Cardiac muscle cell (in vitro differentiated cells and primary cell): ENCODE results near the gene GAMT. TPM values are rescaled to one million over a fixed set of nuclear protein-coding genes. Genes with fewer than 3 reads are reported as not detected.
"Not testable (repeated sequence)": the region's sequence is repeated elsewhere in the genome, so short reads cannot be mapped to it uniquely, and the experiment has no call there.

ENCODE experiments used
- DNase-seq, 2 donors: peaks; one replicate each; pipeline versions ENCODE4 v3.0.0 to v3.0.0-alpha.2; 2010 to 2017; ENCODE audit warnings: low read depth in 1 of 2, low spot score in 1 of 2
- H3K27ac ChIP-seq: fragments of 200-600 bp; sonication (generic); 2 replicates; pipeline ENCODE4 v1.5.1; 2016
- H3K27me3 ChIP-seq: fragments of 200-600 bp; sonication (generic); 2 replicates; pipeline ENCODE4 v1.6.0; 2016; ENCODE audit warnings: control low read depth
- H3K36me3 ChIP-seq: fragments of 200-600 bp; sonication (generic); 2 replicates; pipeline ENCODE4 v1.5.1; 2016; ENCODE audit warnings: control low read depth
- H3K4me1 ChIP-seq: fragments of 200-600 bp; sonication (generic); 2 replicates; pipeline ENCODE4 v1.8.1; 2017; ENCODE audit warnings: low read depth, mild to moderate bottlenecking, mixed run types
- H3K4me3 ChIP-seq: fragments of 200-600 bp; sonication (generic); 2 replicates; pipeline ENCODE4 v1.5.1; 2016; ENCODE audit warnings: mild to moderate bottlenecking
- H3K9me3 ChIP-seq: fragments of 200-600 bp; sonication (generic); 2 replicates; pipeline ENCODE4 v1.5.1; 2017; ENCODE audit warnings: low read depth, mild to moderate bottlenecking, control low read depth
- CTCF ChIP-seq: IDR thresholded peaks from 2 replicates; pipeline ENCODE4 v1.5.1; 2012; ENCODE audit warnings: low read depth, mild to moderate bottlenecking, low read length
- polyA plus RNA-seq: library from polyadenylated mRNA; unstranded; fragments of >200 nt; fragmentation: Nextera tagmentation; extraction: Ambion mirVana; gene quantifications from 2 replicates; pipeline ENCODE4 v1.2.1, GENCODE V29; 2016
- total RNA-seq: library from RNA; depleted of rRNA; stranded (reverse); fragments of >200 nt; gene quantifications from 2 replicates; pipeline ENCODE4 v1.2.3, GENCODE V29; 2016

GAMT gene
- total and polyA plus RNA-seq, 2 experiments from 2014 or later, result 180 to 231 TPM

- Histone ChIP-seq H3K27me3 (no peaks in the 10 kb centered on the region), H3K27ac (peak overlapping the region; percentile 28), H3K4me1 (peaks cover 4% of the 10 kb centered on the region), H3K4me3 (no peak overlapping the region), H3K9me3 (no peaks in the 10 kb centered on the region), H3K36me3 (peaks cover 27% of the 10 kb centered on the region)
- DNase-seq, result no peak
- TF ChIP-seq CTCF, result no peak
Measured at GRCh38 chr19:1421958-1422305, 20.6 kb upstream of the GAMT start.

GRCh38 chr19:1421218-1421957 lies 20.0 kb upstream of the GAMT start:
- H3K9me3 ChIP-seq, result no peaks in the 10 kb centered on the region
- no peak for TF ChIP-seq CTCF
- H3K4me3 ChIP-seq, result no peak overlapping the region
- peaks cover 4% of the 10 kb centered on the region for H3K4me1 ChIP-seq
- H3K36me3 ChIP-seq, result peaks cover 27% of the 10 kb centered on the region
- H3K27ac ChIP-seq, result no peak overlapping the region
- no peak for DNase-seq
- no peaks in the 10 kb centered on the region for H3K27me3 ChIP-seq

GRCh38 chr19:1420590-1420989 lies 19.2 kb upstream of the GAMT start:
- H3K36me3 ChIP-seq, result peaks cover 27% of the 10 kb centered on the region
- TF ChIP-seq CTCF, result no peak
- no peak for DNase-seq

GRCh38 chr19:1420085-1420484 lies 18.7 kb upstream of the GAMT start:
- peaks cover 27% of the 10 kb centered on the region for H3K36me3 ChIP-seq
- H3K27me3 ChIP-seq, DNase-seq, H3K4me3 ChIP-seq, H3K27ac ChIP-seq, H3K9me3 ChIP-seq: not testable (repeated sequence)
- H3K4me1 ChIP-seq, result peaks cover 17% of the 10 kb centered on the region

More at GRCh38 chr19:1420590-1420989, 19.2 kb upstream of the GAMT start:
- H3K27me3 ChIP-seq, result no peaks in the 10 kb centered on the region
- H3K27ac ChIP-seq, result no peak overlapping the region
- no peaks in the 10 kb centered on the region for H3K9me3 ChIP-seq
- peaks cover 12% of the 10 kb centered on the region for H3K4me1 ChIP-seq
- H3K4me3 ChIP-seq, result no peak overlapping the region

- Histone ChIP-seq H3K4me3 (no peak overlapping the region), H3K36me3 (peaks cover 27% of the 10 kb centered on the region), H3K9me3 (no peaks in the 10 kb centered on the region), H3K27me3 (no peaks in the 10 kb centered on the region), H3K27ac (no peak overlapping the region), H3K4me1 (peaks cover 20% of the 10 kb centered on the region)
- no peak for TF ChIP-seq CTCF
- no peak for DNase-seq
Measured at GRCh38 chr19:1418951-1419738, 17.8 kb upstream of the GAMT start.

- Histone ChIP-seq H3K4me3 (no peak overlapping the region), H3K4me1 (peaks cover 20% of the 10 kb centered on the region), H3K9me3 (no peaks in the 10 kb centered on the region), H3K36me3 (peaks cover 21% of the 10 kb centered on the region), H3K27ac (peak overlapping the region; percentile 28), H3K27me3 (no peaks in the 10 kb centered on the region)
- DNase-seq, result no peak
- no peak for TF ChIP-seq CTCF
Measured at GRCh38 chr19:1418496-1418775, 17.1 kb upstream of the GAMT start.
